IMR-90 (cell line): ENCODE measurements around the gene SPPL3. TPM values are rescaled to one million over a fixed set of nuclear protein-coding genes. Genes with fewer than 3 reads are reported as not detected.

Experiments
- ATAC-seq: fragments of 200-7000 bp; cut with Tn5 transposase; 2 replicates; pipeline ENCODE4 v1.9.1; 2020; ENCODE audit warnings: low read depth, mild to moderate bottlenecking, moderate library complexity
- BruUV-seq: library from RNA; stranded (reverse); fragments of 400-500 nt; replicated peaks from 2 replicates; lab custom pipeline; 2021; lab: Mats Ljungman, UMichigan
- CTCF ChIA-PET: fragments of 300-600 bp; formaldehyde crosslinking; extraction: SDS; loops from one replicate; lab custom pipeline; 2021; ENCODE audit warnings: antibody characterized with exemption; lab: Yijun Ruan, JAX
- POLR2A ChIA-PET: fragments of 300-600 bp; sonication (Branson Sonifier 250); formaldehyde crosslinking; loops from one replicate; lab custom pipeline; 2022; ENCODE audit warnings: antibody characterized with exemption; ENCODE audit not compliant: unreplicated experiment; lab: Charles Lee
- DNase-seq: peaks from one replicate; pipeline ENCODE4 v3.0.0; 2013
- H2AFZ ChIP-seq: replicated peaks from 2 replicates; pipeline ENCODE3; 2013; ENCODE audit warnings: low read length, mild to moderate bottlenecking; ENCODE audit not compliant: poor library complexity
- H2AK5ac ChIP-seq: 2 replicates; pipeline ENCODE4 v1.6.1; 2013; ENCODE audit warnings: low read depth, low read length, inconsistent platforms
- H2AK9ac ChIP-seq: replicated peaks from 2 replicates; pipeline ENCODE3; 2013; ENCODE audit warnings: mild to moderate bottlenecking, low read depth, low read length, moderate library complexity; ENCODE audit not compliant: poor library complexity
- H2BK120ac ChIP-seq: 2 replicates; pipeline ENCODE4 v1.6.1; 2013; ENCODE audit warnings: low read depth, low read length, inconsistent platforms
- H2BK15ac ChIP-seq: 3 replicates; pipeline ENCODE4 v1.6.1; 2013; ENCODE audit warnings: low read depth, low read length, inconsistent platforms
- H2BK20ac ChIP-seq: 2 replicates; pipeline ENCODE4 v1.6.1; 2013; ENCODE audit warnings: low read depth, mild to moderate bottlenecking, inconsistent platforms, low read length, moderate library complexity
- H2BK5ac ChIP-seq: 2 replicates; pipeline ENCODE4 v1.6.1; 2013; ENCODE audit warnings: mild to moderate bottlenecking, low read depth, low read length, inconsistent platforms; ENCODE audit not compliant: poor library complexity, severe bottlenecking
- H3K14ac ChIP-seq: replicated peaks from 2 replicates; pipeline ENCODE4 v1.6.1; 2013; ENCODE audit warnings: low read depth, low read length, inconsistent platforms
- H3K18ac ChIP-seq: 2 replicates; pipeline ENCODE4 v1.6.1; 2013; ENCODE audit warnings: low read depth, low read length, control low read depth
- H3K23ac ChIP-seq: 2 replicates; pipeline ENCODE4 v1.6.1; 2013; ENCODE audit warnings: low read depth, low read length, inconsistent platforms
- H3K27ac ChIP-seq: 2 replicates; pipeline ENCODE4 v1.5.1; 2013; ENCODE audit warnings: mild to moderate bottlenecking, control low read depth, low read length; ENCODE audit not compliant: insufficient read depth
- H3K27me3 ChIP-seq: 2 replicates; pipeline ENCODE4 v1.6.1; 2013; ENCODE audit warnings: low read length; ENCODE audit not compliant: control insufficient read depth, insufficient read depth
- H3K36me3 ChIP-seq: 2 replicates; pipeline ENCODE4 v1.6.1; 2013; ENCODE audit warnings: low read length, mixed read lengths; ENCODE audit not compliant: control insufficient read depth, insufficient read depth
- H3K4ac ChIP-seq: 2 replicates; pipeline ENCODE4 v1.6.1; 2013; ENCODE audit warnings: low read depth, low read length, inconsistent platforms
- H3K4me1 ChIP-seq: 2 replicates; pipeline ENCODE4 v1.6.1; 2013; ENCODE audit warnings: low read length, mixed read lengths; ENCODE audit not compliant: control insufficient read depth, insufficient read depth
- H3K4me2 ChIP-seq: 2 replicates; pipeline ENCODE4 v1.6.1; 2013; ENCODE audit warnings: low read depth, mild to moderate bottlenecking, control low read depth, low read length, moderate library complexity
- H3K4me3 ChIP-seq: 2 replicates; pipeline ENCODE4 v1.5.1; 2013; ENCODE audit warnings: low read depth, mild to moderate bottlenecking, control low read depth, low read length, moderate library complexity; ENCODE audit not compliant: insufficient read depth
- H3K56ac ChIP-seq: 2 replicates; pipeline ENCODE4 v1.6.1; 2013; ENCODE audit warnings: low read length, inconsistent platforms; ENCODE audit not compliant: insufficient read depth; ENCODE audit errors: extremely low read depth
- H3K79me1 ChIP-seq, 2 experiments: 2 replicates each; pipeline ENCODE4 v1.6.1; 2013; ENCODE audit warnings: low read length in 2 of 2, inconsistent platforms in 1 of 2, low read depth in 1 of 2
- H3K9ac ChIP-seq: 2 replicates; pipeline ENCODE4 v1.6.1; 2013; ENCODE audit warnings: low read depth, low read length, control low read depth
- H3K9me1 ChIP-seq: 2 replicates; pipeline ENCODE4 v1.6.1; 2013; ENCODE audit warnings: low read length, inconsistent platforms; ENCODE audit not compliant: insufficient read depth
- H3K9me3 ChIP-seq: 2 replicates; pipeline ENCODE4 v1.6.1; 2013; ENCODE audit warnings: low read length; ENCODE audit not compliant: control insufficient read depth, insufficient read depth
- H4K20me1 ChIP-seq: 2 replicates; pipeline ENCODE4 v1.6.1; 2013; ENCODE audit warnings: low read length, inconsistent platforms; ENCODE audit not compliant: insufficient read depth
- H4K5ac ChIP-seq: 2 replicates; pipeline ENCODE4 v1.6.1; 2013; ENCODE audit warnings: mild to moderate bottlenecking, low read depth, low read length, control low read depth
- H4K8ac ChIP-seq, 2 experiments: 2 replicates each; pipeline ENCODE4 v1.6.1; 2013; ENCODE audit warnings: low read depth in 2 of 2, low read length in 2 of 2, control low read depth in 1 of 2, inconsistent platforms in 1 of 2
- H4K91ac ChIP-seq: 2 replicates; pipeline ENCODE4 v1.6.1; 2013; ENCODE audit warnings: low read depth, low read length, inconsistent platforms; ENCODE audit not compliant: insufficient read depth
- MAFK ChIP-seq: IDR thresholded peaks from 2 replicates; pipeline ENCODE4 v1.6.1; 2012; ENCODE audit warnings: low read depth, low read length, improper control_type of control experiment
- SMC3 ChIP-seq: fragments of 150-350 bp; IDR thresholded peaks from 2 replicates; pipeline ENCODE4 v1.6.1; 2016; ENCODE audit warnings: low read depth, mild to moderate bottlenecking, antibody characterized with exemption, low read length, moderate library complexity
- WGBS, 2 experiments: methylation state at CpG; one replicate each; pipeline versions ENCODE4 v1.1.5 to v1.1.7; 2013; ENCODE audit warnings: missing lambda C conversion rate in 2 of 2; ENCODE audit not compliant: insufficient read length in 1 of 2; ENCODE audit errors: extremely low coverage in 2 of 2; 5-methylcytosine and 5-hydroxymethylcytosine counted together
- dilution Hi-C: fragments of 300-500 bp; cut with HindIII; formaldehyde crosslinking; loops from one replicate; pipeline ENCODE4 v1.14.3; 2018; ENCODE audit warnings: low sequenced_read_pairs; ENCODE audit not compliant: unreplicated experiment
- in situ Hi-C: fragments of 300-500 bp; cut with MboI; formaldehyde crosslinking; loops from 3 replicates; pipeline ENCODE4 v1.14.3; 2019; ENCODE audit warnings: low sequenced_read_pairs, inconsistent platforms, mixed read lengths
- intact Hi-C: fragments of 100-400 bp; cut with micrococcal nuclease; formaldehyde crosslinking; loops from 2 replicates; pipeline ENCODE4 v1.10.0; 2022
- polyA plus RNA-seq, 3 experiments: library from polyadenylated mRNA; depleted of rRNA; stranded (reverse); fragments of >200 nt; gene quantifications; 2 replicates each; pipeline ENCODE4 v1.2.3, GENCODE V29; 2012; ENCODE audit warnings: low replicate concordance in 1 of 3
- total RNA-seq: library from RNA; depleted of rRNA; stranded (reverse); fragments of >200 nt; gene quantifications from 2 replicates; pipeline ENCODE4 v1.2.3, GENCODE V29; 2012

Gene SPPL3
- total and polyA plus RNA-seq, 2 of the 4 experiments (the other 2 are of a cell fraction): 1.6 to 18.0 TPM

- Histone ChIP-seq H3K4me1 (no peaks in the 10 kb centered on the region), H3K9me3 (no peaks in the 10 kb centered on the region), H2BK5ac (no peak overlapping the region), H3K4ac (no peak overlapping the region), H3K36me3 (no peaks in the 10 kb centered on the region), H2AK5ac (no peak overlapping the region), H2BK120ac (no peak overlapping the region), H4K20me1 (peaks cover 25% of the 10 kb centered on the region), H3K9me1 (peaks cover 7% of the 10 kb centered on the region; the same call in 1 of the 2 replicates), H3K4me2 (no peak overlapping the region), H2BK20ac (no peak overlapping the region), H3K27me3 (no peaks in the 10 kb centered on the region), H4K8ac (no peak overlapping the region), H2BK15ac (no peak overlapping the region), H3K56ac (no peak overlapping the region), H3K9ac (no peak overlapping the region), H3K4me3 (no peak overlapping the region), H3K27ac (no peak overlapping the region), H2AK9ac (no peak overlapping the region), H4K5ac (no peak overlapping the region), H3K14ac (no peak overlapping the region), H4K91ac (no peak overlapping the region), H3K18ac (no peak overlapping the region), H3K23ac (no peak overlapping the region), H2AFZ (no peak overlapping the region), H3K79me1 (peaks cover 28 to 36% of the 10 kb centered on the region in 2 experiments; a peak in 3 of 4 replicates)
- 100% methylated on average over 2 of the region's 7 CpGs; no CpG with 5 or more reads in 1 of the 2 experiments for WGBS, 2 experiments
- dilution Hi-C loops (no loop called here), in situ Hi-C loops (no loop called here), intact Hi-C loops (no loop called here)
- ATAC-seq (no peak), DNase-seq (no peak)
- POLR2A ChIA-PET: no interaction called here
- CTCF ChIA-PET: no interaction called here
- BruUV-seq: no TSS peak
- no peak for TF ChIP-seq SMC3
- TF ChIP-seq MAFK: peak; percentile 99
These were observed 83.2 kb downstream of the SPPL3 start for GRCh38 chr12:120820884-120821510.
